ENCODE results near the gene GAST.

- TF ChIP-seq CTCF (IDR thresholded peaks at IDR 0.05), result no peak
- TF ChIP-seq POLR2A (IDR thresholded peaks at IDR 0.05), result no peak
Observed at GRCh38 chr17:41763327-41763726, 51.2 kb downstream of the GAST start.

Measured in esophagus squamous epithelium (tissue), 4 donors.